ENCODE measurements around the gene CCDC54.

GRCh38 chr3:107416138-107416537 is 38.9 kb downstream of the CCDC54 start:
- TF ChIP-seq CTCF (IDR thresholded peaks at IDR 0.05): no peak
- no peak for TF ChIP-seq POLR2A (IDR thresholded peaks at IDR 0.05)
